HEK293 (cell line): Measurements from ENCODE around the gene SBF1.
A peak's percentile ranks its signal among the peaks of the same experiment; 100 is the strongest.

Experiments used
- ATF2 ChIP-seq: fragments of 450-650 bp; formaldehyde crosslinking; IDR thresholded peaks from 2 replicates; pipeline ENCODE4 v1.5.1; 2016; ENCODE audit warnings: missing biosample characterization, missing genetic modification characterization, low read depth
- BCL11A ChIP-seq: fragments of 450-650 bp; formaldehyde crosslinking; IDR thresholded peaks from 2 replicates; pipeline ENCODE4 v1.5.1; 2016; ENCODE audit warnings: low read depth, missing biosample characterization, missing genetic modification characterization
- GLI4 ChIP-seq: fragments of 450-650 bp; formaldehyde crosslinking; IDR thresholded peaks from 2 replicates; pipeline ENCODE4 v1.5.1; 2016; ENCODE audit warnings: missing biosample characterization, missing genetic modification characterization
- GLIS2 ChIP-seq: fragments of 450-650 bp; formaldehyde crosslinking; IDR thresholded peaks from 2 replicates; pipeline ENCODE4 v1.5.1; 2016; ENCODE audit warnings: missing biosample characterization, missing genetic modification characterization
- IKZF3 ChIP-seq: fragments of 450-650 bp; IDR thresholded peaks from 2 replicates; pipeline ENCODE4 v1.5.0; 2018; ENCODE audit warnings: missing biosample characterization, mild to moderate bottlenecking, missing genetic modification characterization, moderate library complexity
- KLF8 ChIP-seq: fragments of 450-650 bp; formaldehyde crosslinking; IDR thresholded peaks from 2 replicates; pipeline ENCODE4 v1.5.1; 2016; ENCODE audit warnings: missing biosample characterization, missing genetic modification characterization
- OVOL3 ChIP-seq: fragments of 450-650 bp; formaldehyde crosslinking; IDR thresholded peaks from 2 replicates; pipeline ENCODE4 v1.5.1; 2016; ENCODE audit warnings: missing biosample characterization, missing genetic modification characterization
- YY1 ChIP-seq: fragments of 450-650 bp; formaldehyde crosslinking; IDR thresholded peaks from 2 replicates; pipeline ENCODE4 v1.5.1; 2018; ENCODE audit warnings: missing biosample characterization, missing genetic modification characterization
- ZBTB8A ChIP-seq: fragments of 450-650 bp; formaldehyde crosslinking; IDR thresholded peaks from 2 replicates; pipeline ENCODE4 v1.5.1; 2016; ENCODE audit warnings: missing biosample characterization, missing genetic modification characterization
- ZFHX2 ChIP-seq: fragments of 450-650 bp; formaldehyde crosslinking; conservative IDR thresholded peaks from 2 replicates; pipeline ENCODE4 v1.5.1; 2016; ENCODE audit warnings: missing biosample characterization, missing genetic modification characterization
- ZFP37 ChIP-seq: fragments of 450-650 bp; formaldehyde crosslinking; IDR thresholded peaks from 2 replicates; pipeline ENCODE4 v1.5.1; 2016; ENCODE audit warnings: missing biosample characterization, missing genetic modification characterization
- ZFP69B ChIP-seq: fragments of 450-650 bp; formaldehyde crosslinking; IDR thresholded peaks from 2 replicates; pipeline ENCODE4 v1.5.1; 2016; ENCODE audit warnings: missing biosample characterization, missing genetic modification characterization
- ZNF280D ChIP-seq: fragments of 450-650 bp; formaldehyde crosslinking; IDR thresholded peaks from 2 replicates; pipeline ENCODE4 v1.5.1; 2016; ENCODE audit warnings: missing biosample characterization, missing genetic modification characterization
- ZNF324 ChIP-seq: fragments of 450-650 bp; formaldehyde crosslinking; IDR thresholded peaks from 2 replicates; pipeline ENCODE4 v1.5.1; 2016; ENCODE audit warnings: missing biosample characterization, missing genetic modification characterization
- ZNF335 ChIP-seq: fragments of 450-650 bp; formaldehyde crosslinking; conservative IDR thresholded peaks from 2 replicates; pipeline ENCODE4 v1.5.1; 2016; ENCODE audit warnings: missing biosample characterization, missing genetic modification characterization
- ZNF391 ChIP-seq: fragments of 450-650 bp; formaldehyde crosslinking; IDR thresholded peaks from 2 replicates; pipeline ENCODE4 v1.5.1; 2016; ENCODE audit warnings: low read depth, missing biosample characterization, missing genetic modification characterization, borderline replicate concordance
- ZNF426 ChIP-seq: fragments of 450-650 bp; formaldehyde crosslinking; IDR thresholded peaks from 2 replicates; pipeline ENCODE4 v1.5.1; 2017; ENCODE audit warnings: missing biosample characterization, missing genetic modification characterization, mild to moderate bottlenecking, inconsistent platforms, moderate library complexity
- ZNF488 ChIP-seq: fragments of 450-650 bp; formaldehyde crosslinking; IDR thresholded peaks from 2 replicates; pipeline ENCODE4 v1.5.1; 2016; ENCODE audit warnings: missing biosample characterization, missing genetic modification characterization
- ZNF571 ChIP-seq: fragments of 450-650 bp; formaldehyde crosslinking; IDR thresholded peaks from 2 replicates; pipeline ENCODE4 v1.5.0; 2017; ENCODE audit warnings: missing biosample characterization, missing genetic modification characterization
- ZNF629 ChIP-seq: fragments of 450-650 bp; formaldehyde crosslinking; IDR thresholded peaks from 2 replicates; pipeline ENCODE4 v1.5.1; 2017; ENCODE audit warnings: missing biosample characterization, missing genetic modification characterization
- TF ChIP-seq, protein P1 (sequence below): fragments of 450-650 bp; formaldehyde crosslinking; IDR thresholded peaks from 2 replicates; pipeline ENCODE4 v1.5.1; 2016; ENCODE audit warnings: missing biosample characterization, missing genetic modification characterization
- TF ChIP-seq, protein P2 (sequence below): fragments of 450-650 bp; formaldehyde crosslinking; conservative IDR thresholded peaks from 2 replicates; pipeline ENCODE4 v1.5.1; 2016; ENCODE audit warnings: low read depth, missing biosample characterization, missing genetic modification characterization
- TF ChIP-seq, protein P3 (sequence below): fragments of 450-650 bp; formaldehyde crosslinking; IDR thresholded peaks from 2 replicates; pipeline ENCODE4 v1.5.1; 2016; ENCODE audit warnings: missing biosample characterization, missing genetic modification characterization
- TF ChIP-seq, protein P4 (sequence below): fragments of 450-650 bp; formaldehyde crosslinking; IDR thresholded peaks from 2 replicates; pipeline ENCODE4 v1.5.1; 2016; ENCODE audit warnings: missing biosample characterization, missing genetic modification characterization
- TF ChIP-seq, protein P5 (sequence below): fragments of 450-650 bp; formaldehyde crosslinking; IDR thresholded peaks from 2 replicates; pipeline ENCODE4 v1.5.1; 2016; ENCODE audit warnings: missing biosample characterization, missing genetic modification characterization

SBF1 gene

DNA sequence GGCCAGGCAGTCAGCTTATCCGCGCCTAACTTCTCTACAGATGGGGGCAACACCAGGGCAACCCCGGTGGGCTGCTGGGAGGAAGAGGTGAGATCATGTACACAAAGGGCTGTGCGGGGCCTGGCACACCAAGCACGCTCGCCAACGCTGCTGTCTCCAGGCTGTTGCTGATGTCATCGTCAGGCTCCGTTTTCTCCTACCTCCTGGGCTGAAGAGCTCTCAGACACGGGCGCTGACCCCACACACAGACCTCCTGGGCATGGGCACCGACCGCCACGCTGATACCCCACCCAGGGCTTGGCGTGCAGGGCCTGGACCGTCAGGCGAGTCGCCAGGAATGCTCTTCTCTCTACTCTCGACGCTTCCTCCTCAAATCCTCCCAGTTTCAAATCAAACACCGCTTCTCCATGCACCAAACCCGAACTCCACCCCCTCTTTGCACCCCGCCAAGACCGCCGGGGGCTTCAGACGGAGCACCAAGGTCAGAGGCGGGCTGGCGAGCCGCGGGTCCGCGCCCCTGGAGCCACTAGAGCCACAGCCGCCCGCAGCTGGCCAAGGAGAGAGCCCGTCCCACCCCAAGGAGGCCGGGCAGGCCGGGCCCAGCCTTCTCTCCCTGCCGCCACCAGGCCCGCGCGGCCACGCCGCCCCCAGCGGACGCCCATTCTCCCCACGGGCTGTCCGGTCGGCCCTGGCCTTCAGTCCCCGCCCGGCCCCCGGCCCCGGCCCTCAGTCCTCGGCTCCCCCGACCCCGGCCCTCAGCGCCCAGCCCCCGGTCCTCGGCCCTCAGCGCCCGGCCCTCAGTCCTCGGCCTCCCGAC is 772 bp downstream of the SBF1 start (continued):
- TF ChIP-seq, protein P1, sequence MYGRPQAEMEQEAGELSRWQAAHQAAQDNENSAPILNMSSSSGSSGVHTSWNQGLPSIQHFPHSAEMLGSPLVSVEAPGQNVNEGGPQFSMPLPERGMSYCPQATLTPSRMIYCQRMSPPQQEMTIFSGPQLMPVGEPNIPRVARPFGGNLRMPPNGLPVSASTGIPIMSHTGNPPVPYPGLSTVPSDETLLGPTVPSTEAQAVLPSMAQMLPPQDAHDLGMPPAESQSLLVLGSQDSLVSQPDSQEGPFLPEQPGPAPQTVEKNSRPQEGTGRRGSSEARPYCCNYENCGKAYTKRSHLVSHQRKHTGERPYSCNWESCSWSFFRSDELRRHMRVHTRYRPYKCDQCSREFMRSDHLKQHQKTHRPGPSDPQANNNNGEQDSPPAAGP (tag by site-specific recombination): peak; percentile 53; the same call in 1 of the 2 replicates
- peak; percentile 99 for TF ChIP-seq GLIS2 (tag by site-specific recombination)
- TF ChIP-seq GLI4 (tag by site-specific recombination): peak; percentile 82; the same call in 1 of the 2 replicates
- TF ChIP-seq ZFP37 (tag by site-specific recombination): no peak
- TF ChIP-seq BCL11A: peak; percentile 12
- TF ChIP-seq, protein P2, sequence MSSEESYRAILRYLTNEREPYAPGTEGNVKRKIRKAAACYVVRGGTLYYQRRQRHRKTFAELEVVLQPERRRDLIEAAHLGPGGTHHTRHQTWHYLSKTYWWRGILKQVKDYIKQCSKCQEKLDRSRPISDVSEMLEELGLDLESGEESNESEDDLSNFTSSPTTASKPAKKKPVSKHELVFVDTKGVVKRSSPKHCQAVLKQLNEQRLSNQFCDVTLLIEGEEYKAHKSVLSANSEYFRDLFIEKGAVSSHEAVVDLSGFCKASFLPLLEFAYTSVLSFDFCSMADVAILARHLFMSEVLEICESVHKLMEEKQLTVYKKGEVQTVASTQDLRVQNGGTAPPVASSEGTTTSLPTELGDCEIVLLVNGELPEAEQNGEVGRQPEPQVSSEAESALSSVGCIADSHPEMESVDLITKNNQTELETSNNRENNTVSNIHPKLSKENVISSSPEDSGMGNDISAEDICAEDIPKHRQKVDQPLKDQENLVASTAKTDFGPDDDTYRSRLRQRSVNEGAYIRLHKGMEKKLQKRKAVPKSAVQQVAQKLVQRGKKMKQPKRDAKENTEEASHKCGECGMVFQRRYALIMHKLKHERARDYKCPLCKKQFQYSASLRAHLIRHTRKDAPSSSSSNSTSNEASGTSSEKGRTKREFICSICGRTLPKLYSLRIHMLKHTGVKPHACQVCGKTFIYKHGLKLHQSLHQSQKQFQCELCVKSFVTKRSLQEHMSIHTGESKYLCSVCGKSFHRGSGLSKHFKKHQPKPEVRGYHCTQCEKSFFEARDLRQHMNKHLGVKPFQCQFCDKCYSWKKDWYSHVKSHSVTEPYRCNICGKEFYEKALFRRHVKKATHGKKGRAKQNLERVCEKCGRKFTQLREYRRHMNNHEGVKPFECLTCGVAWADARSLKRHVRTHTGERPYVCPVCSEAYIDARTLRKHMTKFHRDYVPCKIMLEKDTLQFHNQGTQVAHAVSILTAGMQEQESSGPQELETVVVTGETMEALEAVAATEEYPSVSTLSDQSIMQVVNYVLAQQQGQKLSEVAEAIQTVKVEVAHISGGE (tag by site-specific recombination): no peak
- no peak for TF ChIP-seq YY1 (tag by site-specific recombination)
- peak; percentile 86 for TF ChIP-seq ATF2 (tag by site-specific recombination)
- TF ChIP-seq ZFHX2 (tag by site-specific recombination): peak; percentile 55
- TF ChIP-seq ZNF335: peak; percentile 62
- no peak for TF ChIP-seq IKZF3
- TF ChIP-seq KLF8: peak; percentile 61; the same call in 1 of the 2 replicates
- TF ChIP-seq ZNF488 (tag by site-specific recombination): no peak
- TF ChIP-seq, protein P3, sequence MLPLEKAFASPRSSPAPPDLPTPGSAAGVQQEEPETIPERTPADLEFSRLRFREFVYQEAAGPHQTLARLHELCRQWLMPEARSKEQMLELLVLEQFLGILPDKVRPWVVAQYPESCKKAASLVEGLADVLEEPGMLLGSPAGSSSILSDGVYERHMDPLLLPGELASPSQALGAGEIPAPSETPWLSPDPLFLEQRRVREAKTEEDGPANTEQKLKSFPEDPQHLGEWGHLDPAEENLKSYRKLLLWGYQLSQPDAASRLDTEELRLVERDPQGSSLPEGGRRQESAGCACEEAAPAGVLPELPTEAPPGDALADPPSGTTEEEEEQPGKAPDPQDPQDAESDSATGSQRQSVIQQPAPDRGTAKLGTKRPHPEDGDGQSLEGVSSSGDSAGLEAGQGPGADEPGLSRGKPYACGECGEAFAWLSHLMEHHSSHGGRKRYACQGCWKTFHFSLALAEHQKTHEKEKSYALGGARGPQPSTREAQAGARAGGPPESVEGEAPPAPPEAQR (tag by site-specific recombination): 0 out of 2 replicates have a peak, but pooled peaks have one; percentile 39
- TF ChIP-seq ZNF280D (tag by site-specific recombination): peak; percentile 44; the same call in 1 of the 2 replicates
- TF ChIP-seq, protein P4, sequence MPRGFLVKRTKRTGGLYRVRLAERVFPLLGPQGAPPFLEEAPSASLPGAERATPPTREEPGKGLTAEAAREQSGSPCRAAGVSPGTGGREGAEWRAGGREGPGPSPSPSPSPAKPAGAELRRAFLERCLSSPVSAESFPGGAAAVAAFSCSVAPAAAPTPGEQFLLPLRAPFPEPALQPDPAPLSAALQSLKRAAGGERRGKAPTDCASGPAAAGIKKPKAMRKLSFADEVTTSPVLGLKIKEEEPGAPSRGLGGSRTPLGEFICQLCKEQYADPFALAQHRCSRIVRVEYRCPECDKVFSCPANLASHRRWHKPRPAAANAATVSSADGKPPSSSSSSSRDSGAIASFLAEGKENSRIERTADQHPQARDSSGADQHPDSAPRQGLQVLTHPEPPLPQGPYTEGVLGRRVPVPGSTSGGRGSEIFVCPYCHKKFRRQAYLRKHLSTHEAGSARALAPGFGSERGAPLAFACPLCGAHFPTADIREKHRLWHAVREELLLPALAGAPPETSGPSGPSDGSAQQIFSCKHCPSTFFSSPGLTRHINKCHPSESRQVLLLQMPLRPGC (tag by site-specific recombination): peak; percentile 23
- TF ChIP-seq ZNF391 (tag by site-specific recombination): peak; percentile 84; the same call in 1 of the 2 replicates
- TF ChIP-seq OVOL3: no peak
- TF ChIP-seq ZNF426 (tag by site-specific recombination): no peak
- peak; percentile 26; the same call in 1 of the 2 replicates for TF ChIP-seq ZBTB8A (tag by site-specific recombination)
- peak; percentile 54; the same call in 1 of the 2 replicates for TF ChIP-seq ZNF324 (tag by site-specific recombination)
- TF ChIP-seq, protein P5, sequence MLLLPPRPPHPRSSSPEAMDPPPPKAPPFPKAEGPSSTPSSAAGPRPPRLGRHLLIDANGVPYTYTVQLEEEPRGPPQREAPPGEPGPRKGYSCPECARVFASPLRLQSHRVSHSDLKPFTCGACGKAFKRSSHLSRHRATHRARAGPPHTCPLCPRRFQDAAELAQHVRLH: no peak
- no peak for TF ChIP-seq ZNF571 (tag by site-specific recombination)
- TF ChIP-seq ZNF629 (tag by site-specific recombination): peak; percentile 81
- TF ChIP-seq ZFP69B (tag by site-specific recombination): peak; percentile 62; the same call in 1 of the 2 replicates
